Measurements from ENCODE around the gene SETD1B.
"Not testable (repeated sequence)": the region's sequence is repeated elsewhere in the genome, so short reads cannot be mapped to it uniquely, and the experiment has no call there.

The SETD1B gene

GRCh38 chr12:121871467-121871866 is 67.7 kb downstream of the SETD1B start:
- TF ChIP-seq CTCF (conservative IDR thresholded peaks at IDR 0.05; ENCODE audit: low read length) = no peak
- H3K4me3 ChIP-seq (ENCODE audit: low read length) = no peak overlapping the region
- no peak for DNase-seq (ENCODE audit: low read depth)

- H3K4me3 ChIP-seq (ENCODE audit: low read length) = no peak overlapping the region
- no peak for TF ChIP-seq CTCF (conservative IDR thresholded peaks at IDR 0.05; ENCODE audit: low read length)
- DNase-seq (ENCODE audit: low read depth) = peak; percentile 94
Measured at GRCh38 chr12:121872546-121873215, 68.9 kb downstream of the SETD1B start.

GRCh38 chr12:121873216-121873569 is 69.4 kb downstream of the SETD1B start:
- no peak for TF ChIP-seq CTCF (conservative IDR thresholded peaks at IDR 0.05; ENCODE audit: low read length)
- H3K4me3 ChIP-seq (ENCODE audit: low read length) = no peak overlapping the region
- no peak for DNase-seq (ENCODE audit: low read depth)

- TF ChIP-seq CTCF (conservative IDR thresholded peaks at IDR 0.05; ENCODE audit: low read length) = no peak
- no peak overlapping the region for H3K4me3 ChIP-seq (ENCODE audit: low read length)
- DNase-seq (ENCODE audit: low read depth) = no peak
Measured at GRCh38 chr12:121874071-121874470, 70.3 kb downstream of the SETD1B start.

GRCh38 chr12:121875582-121875981 is 71.8 kb downstream of the SETD1B start:
- H3K4me3 ChIP-seq (ENCODE audit: low read length) = no peak overlapping the region
- no peak for DNase-seq (ENCODE audit: low read depth)
- TF ChIP-seq CTCF (conservative IDR thresholded peaks at IDR 0.05; ENCODE audit: low read length) = no peak

- DNase-seq (ENCODE audit: low read depth); H3K4me3 ChIP-seq (ENCODE audit: low read length): not testable (repeated sequence)
Measured at GRCh38 chr12:121876080-121876447, 72.3 kb downstream of the SETD1B start.
